ENCODE data around the gene FIG4.

GRCh38 chr6:109678240-109678639 is 12.9 kb upstream of the FIG4 start:
- TF ChIP-seq POLR2A (IDR thresholded peaks at IDR 0.05; ENCODE audit: low read depth, low read length), result no peak
- no peak for TF ChIP-seq TAF1 (IDR thresholded peaks at IDR 0.05; ENCODE audit: borderline replicate concordance, low read depth, low read length)
- no peak for TF ChIP-seq POLR2AphosphoS5 (IDR thresholded peaks at IDR 0.05; ENCODE audit: low read depth, low read length)

Data from GM12892 (cell line).